ENCODE data around the gene NPC1L1. TPM values are rescaled to one million over a fixed set of nuclear protein-coding genes. Genes with fewer than 3 reads are reported as not detected.

NPC1L1 gene
- total RNA-seq, 1 experiment from 2014 or later: 0.15 TPM

DNA sequence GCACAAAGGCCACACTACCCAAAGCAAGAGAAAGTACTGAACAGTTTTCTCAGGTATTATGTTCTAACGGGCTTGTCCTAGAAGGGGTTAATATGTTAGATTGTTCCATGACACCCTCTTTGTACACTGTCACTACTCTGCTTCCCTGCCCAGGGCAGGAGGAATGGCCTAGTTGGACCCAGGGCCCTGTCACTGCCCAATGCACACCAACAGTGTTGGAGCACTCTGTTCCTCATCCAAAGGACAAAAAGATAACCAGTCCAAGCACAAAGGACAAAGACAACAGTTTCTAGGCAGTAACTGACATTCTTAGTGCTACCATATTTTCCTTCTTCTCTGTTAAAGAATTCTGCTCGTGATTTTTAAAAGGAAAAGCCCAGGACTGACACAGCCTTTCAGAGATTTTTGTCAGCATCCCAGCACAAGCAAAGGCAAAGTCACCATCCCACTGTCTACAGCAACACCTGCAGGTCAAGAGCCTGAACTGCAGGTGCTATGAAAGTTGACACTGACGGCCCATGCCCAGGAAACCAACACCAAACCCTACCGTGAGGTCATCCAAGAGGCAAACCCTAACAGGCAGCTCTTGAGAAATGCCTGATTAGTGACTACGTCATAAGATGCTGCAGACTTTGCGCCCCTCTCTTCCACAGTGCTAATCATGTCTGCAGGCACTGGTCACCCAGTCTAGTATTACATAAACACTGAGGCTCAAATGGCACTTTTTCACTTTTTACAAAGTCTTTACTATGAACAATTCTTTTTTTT is 63.9 kb downstream of the NPC1L1 start:
- intact Hi-C loops (cut with micrococcal nuclease): loop anchor here (1.0 kb wide), 2 partner anchors 236 to 263 kb away; no protein-coding TSS in a partner anchor
- peaks cover 7% of the 10 kb centered on the region for H4K20me1 ChIP-seq (ENCODE audit: insufficient read depth)
- no peak overlapping the region for H3K27ac ChIP-seq (ENCODE audit: low read depth, low read length)
- H3K36me3 ChIP-seq (ENCODE audit: control insufficient read depth in 1 of 2, insufficient read depth in 2 of 2, low read length in 2 of 2): peaks cover 36 to 39% of the 10 kb centered on the region in 2 experiments
- CTCF ChIA-PET: no interaction called here
- H3K27me3 ChIP-seq (ENCODE audit: insufficient read depth, low read length): no peaks in the 10 kb centered on the region
- DNase-seq (ENCODE audit: low read depth, low spot score) (peak; percentile 40), ATAC-seq (peak; percentile 95)
- RAD21 ChIA-PET (ENCODE audit: low non-redundant PET in 1 of 2, low total read pairs in 2 of 2, uncharacterized antibody in 2 of 2, unreplicated experiment in 2 of 2): interaction anchor here (0.7 kb wide), 2 partner anchors 102 to 391 kb away, joined by 3 to 5 read pairs; no protein-coding TSS in a partner anchor
- peaks cover 0 to 19% of the 10 kb centered on the region in 2 experiments; a peak in 2 of 4 replicates for H3K4me1 ChIP-seq (ENCODE audit: control insufficient read depth in 1 of 2, insufficient read depth in 2 of 2, low read length in 2 of 2)
- H3K9me3 ChIP-seq (ENCODE audit: control insufficient read depth in 1 of 2, insufficient read depth in 1 of 2, low read depth in 1 of 2, low read length in 2 of 2): no peaks in the 10 kb centered on the region
- no peaks in the 10 kb centered on the region for H3K9me2 ChIP-seq (ENCODE audit: insufficient read depth)
- H3K9ac ChIP-seq (ENCODE audit: low read length): no peak overlapping the region
- no peak overlapping the region for H2AFZ ChIP-seq (ENCODE audit: low read depth, low read length, poor library complexity, severe bottlenecking)
- peaks cover 79% of the 10 kb centered on the region for H3K79me2 ChIP-seq (ENCODE audit: insufficient read depth, low read length)
- peak; percentile 62 to 92 (median 92) for TF ChIP-seq CTCF (IDR thresholded peaks at IDR 0.05 in 2 of 3, conservative IDR thresholded peaks at IDR 0.05 in 1 of 3; ENCODE audit: borderline replicate concordance in 1 of 3, insufficient read depth in 1 of 3, low read depth in 2 of 3, low read length in 2 of 3)
- peak; percentile 82 for TF ChIP-seq RAD21 (IDR thresholded peaks at IDR 0.05; ENCODE audit: low read depth)
- no peak for TF ChIP-seq EGR1 (IDR thresholded peaks at IDR 0.05; ENCODE audit: low read depth)
- no peak overlapping the region for H3K4me3 ChIP-seq (replicated peaks in 1 of 2; ENCODE audit: low read depth in 1 of 2, low read length in 2 of 2)
- no peak overlapping the region for H3K4me2 ChIP-seq (ENCODE audit: low read length)
- BruUV-seq (replicated peaks): no TSS peak
- POLR2A ChIA-PET: interaction anchor here (0.7 kb wide), 1 partner anchor 69 kb away, joined by 4 read pairs; no protein-coding TSS in a partner anchor

- Histone ChIP-seq H3K27me3 (ENCODE audit: insufficient read depth, low read length) (no peaks in the 10 kb centered on the region), H3K36me3 (ENCODE audit: control insufficient read depth in 1 of 2, insufficient read depth in 2 of 2, low read length in 2 of 2) (peaks cover 35 to 36% of the 10 kb centered on the region in 2 experiments; a peak in 3 of 4 replicates), H3K4me2 (ENCODE audit: low read length) (no peak overlapping the region), H3K79me2 (ENCODE audit: insufficient read depth, low read length) (peaks cover 79% of the 10 kb centered on the region), H3K9ac (ENCODE audit: low read length) (no peak overlapping the region), H4K20me1 (ENCODE audit: insufficient read depth) (peaks cover 7% of the 10 kb centered on the region), H3K4me1 (ENCODE audit: control insufficient read depth in 1 of 2, insufficient read depth in 2 of 2, low read length in 2 of 2) (peaks cover 0 to 19% of the 10 kb centered on the region in 2 experiments; a peak in 2 of 4 replicates), H3K4me3 (replicated peaks in 1 of 2; ENCODE audit: low read depth in 1 of 2, low read length in 2 of 2) (no peak overlapping the region), H3K9me2 (ENCODE audit: insufficient read depth) (no peaks in the 10 kb centered on the region), H3K27ac (ENCODE audit: low read depth, low read length) (no peak overlapping the region), H2AFZ (ENCODE audit: low read depth, low read length, poor library complexity, severe bottlenecking) (no peak overlapping the region), H3K9me3 (ENCODE audit: control insufficient read depth in 1 of 2, insufficient read depth in 1 of 2, low read depth in 1 of 2, low read length in 2 of 2) (no peaks in the 10 kb centered on the region)
- ATAC-seq: no peak
- no peak for DNase-seq (ENCODE audit: low read depth, low spot score)
- intact Hi-C loops (cut with micrococcal nuclease): no loop called here
- TF ChIP-seq MAX (IDR thresholded peaks at IDR 0.05): no peak
- TF ChIP-seq CBX3 (IDR thresholded peaks at IDR 0.05; ENCODE audit: low read depth): no peak
- TF ChIP-seq POLR2A (IDR thresholded peaks at IDR 0.05; ENCODE audit: borderline replicate concordance, extremely low read depth, insufficient read depth, insufficient read length): no peak
- no peak for TF ChIP-seq YY1 (IDR thresholded peaks at IDR 0.05; ENCODE audit: extremely low read depth, insufficient replicate concordance, low read depth, low read length)
- TF ChIP-seq EGR1 (IDR thresholded peaks at IDR 0.05; ENCODE audit: low read depth): no peak
- TF ChIP-seq EZH2 (IDR thresholded peaks at IDR 0.05): no peak
- TF ChIP-seq SRF (IDR thresholded peaks at IDR 0.05; ENCODE audit: low read depth): no peak
- CTCF ChIA-PET: no interaction called here
- no TSS peak for BruUV-seq (replicated peaks)
- POLR2A ChIA-PET: no interaction called here
- RAD21 ChIA-PET (ENCODE audit: low non-redundant PET in 1 of 2, low total read pairs in 2 of 2, uncharacterized antibody in 2 of 2, unreplicated experiment in 2 of 2): no interaction called here
Observed at GRCh38 chr7:44476313-44476712, 64.8 kb downstream of the NPC1L1 start.

Measured in HCT116 (cell line).